Measurements from ENCODE around the gene SPINK9.

- TF ChIP-seq CTCF (conservative IDR thresholded peaks at IDR 0.05; ENCODE audit: low read depth, low read length), result no peak
- TF ChIP-seq SMC3 (IDR thresholded peaks at IDR 0.05; ENCODE audit: low read depth, low read length), result no peak
- TF ChIP-seq MXI1 (IDR thresholded peaks at IDR 0.05; ENCODE audit: borderline replicate concordance, low read depth, low read length), result no peak
- TF ChIP-seq RAD21 (IDR thresholded peaks at IDR 0.05; ENCODE audit: low read length), result no peak
- no peak for TF ChIP-seq POLR2A (IDR thresholded peaks at IDR 0.05; ENCODE audit: low read depth, low read length)
- no peak for TF ChIP-seq FOS (IDR thresholded peaks at IDR 0.05; ENCODE audit: low read depth, low read length)
- TF ChIP-seq ELK1 (IDR thresholded peaks at IDR 0.05; ENCODE audit: borderline replicate concordance, low read depth, low read length), result no peak
Measured at GRCh38 chr5:148382961-148383360, 47.6 kb downstream of the SPINK9 start.
